OCI-M1 (cell line): ENCODE results near the gene ZNRF2.

ENCODE experiments used
- DNase-seq: peaks from one replicate; lab custom pipeline; 2025; lab: John Stamatoyannopoulos, UW

Gene ZNRF2

DNA sequence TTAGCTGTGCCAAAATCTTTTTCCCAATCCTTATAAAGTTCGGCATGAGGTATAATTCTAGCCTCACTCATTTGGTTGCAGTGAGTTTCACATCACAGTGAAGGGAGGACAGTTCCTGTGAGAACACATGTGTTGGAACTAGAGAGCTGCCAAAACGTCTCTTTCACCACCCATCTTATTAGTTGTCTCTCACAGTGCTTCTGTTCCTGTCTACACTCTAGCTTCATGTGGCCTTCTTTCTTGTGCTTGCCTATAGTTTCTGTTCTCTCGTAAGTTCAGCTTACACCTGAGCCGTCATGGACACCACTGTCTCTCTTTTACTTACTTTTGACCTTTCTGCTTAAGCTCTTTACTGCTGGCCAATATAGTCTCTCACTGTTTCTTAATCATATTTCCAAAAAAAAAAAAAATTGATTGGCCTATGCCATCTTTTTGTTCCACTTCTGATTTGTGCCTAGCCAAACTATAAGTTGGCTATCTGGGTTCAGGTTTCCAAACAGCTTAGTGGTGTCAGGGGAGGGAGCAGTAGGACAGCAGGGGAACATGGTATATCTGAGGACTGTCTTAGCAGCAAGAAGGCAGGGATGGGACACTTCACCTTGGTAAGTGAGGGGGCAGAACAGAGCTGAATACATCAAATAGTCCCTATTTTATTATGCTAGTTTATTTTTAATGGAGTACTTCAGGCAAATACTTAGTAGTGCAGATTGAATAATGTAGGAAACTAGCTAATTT is 38.0 kb downstream of the ZNRF2 start:
- peak; percentile 62 for DNase-seq

DNA sequence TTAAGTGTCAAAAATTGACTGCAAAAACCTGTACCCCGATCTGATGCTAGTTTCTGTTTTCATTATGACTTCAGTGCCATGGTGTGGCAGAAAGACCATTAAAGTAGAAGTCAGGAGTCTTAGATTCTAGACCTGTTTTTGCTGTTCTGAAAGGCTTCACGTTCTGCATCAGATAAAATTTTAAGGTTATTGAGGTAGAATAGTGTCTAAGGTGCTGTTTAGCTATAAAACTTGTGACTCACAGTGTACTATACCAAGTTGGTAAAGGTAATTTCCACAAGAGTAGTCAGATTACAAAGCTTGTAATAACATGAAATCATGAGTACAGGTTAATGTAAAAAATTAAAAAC is 38.6 kb downstream of the ZNRF2 start:
- DNase-seq, result peak; percentile 56

- DNase-seq, result no peak
Observed at GRCh38 chr7:30327813-30328212, 43.4 kb downstream of the ZNRF2 start.

DNA sequence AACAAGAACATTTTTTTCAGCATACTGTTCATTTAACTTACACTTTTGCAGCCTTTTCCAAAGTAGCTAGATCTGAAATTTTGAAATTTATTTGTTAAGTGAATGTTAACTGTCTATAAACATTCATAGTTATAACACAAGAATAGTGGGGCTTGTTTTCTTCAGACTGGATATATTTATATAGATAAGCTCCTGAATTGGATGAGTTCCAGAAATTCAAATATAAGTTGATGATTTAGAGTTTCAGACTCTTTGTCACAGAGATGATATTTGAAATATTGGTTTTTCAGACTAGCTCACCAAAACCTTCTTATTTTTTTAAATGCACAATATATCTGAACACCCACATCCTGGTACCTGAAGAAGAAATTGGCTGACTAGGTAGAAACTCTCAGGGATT is 44.0 kb downstream of the ZNRF2 start:
- no peak for DNase-seq

GRCh38 chr7:30329716-30330115 is 45.3 kb downstream of the ZNRF2 start:
- peak; percentile 18 for DNase-seq

GRCh38 chr7:30330134-30331111 is 46.0 kb downstream of the ZNRF2 start:
- peak; percentile 84 for DNase-seq

DNA sequence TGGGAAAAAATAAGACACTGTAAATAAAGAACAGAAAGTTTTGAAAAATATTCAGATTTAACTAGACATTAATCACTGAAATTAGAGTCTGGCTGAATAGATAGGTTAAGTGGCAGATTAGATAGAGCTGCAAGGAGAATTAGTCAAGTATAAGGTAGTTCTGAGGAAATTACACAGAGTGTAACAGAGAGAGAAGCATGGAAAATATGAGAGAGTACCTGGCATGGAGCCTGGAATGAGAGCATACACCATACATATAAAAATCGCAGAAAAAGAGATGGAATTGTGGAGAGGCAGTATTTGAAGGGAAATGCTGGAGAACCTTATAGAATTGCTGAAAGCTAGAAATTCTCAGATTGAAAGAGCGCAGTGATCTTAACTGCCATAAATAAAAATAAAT is 46.9 kb downstream of the ZNRF2 start:
- DNase-seq, result no peak

- DNase-seq, result no peak
Observed at GRCh38 chr7:30332549-30332948, 48.2 kb downstream of the ZNRF2 start.

GRCh38 chr7:30335763-30336487 is 51.5 kb downstream of the ZNRF2 start:
- DNase-seq, result no peak

DNA sequence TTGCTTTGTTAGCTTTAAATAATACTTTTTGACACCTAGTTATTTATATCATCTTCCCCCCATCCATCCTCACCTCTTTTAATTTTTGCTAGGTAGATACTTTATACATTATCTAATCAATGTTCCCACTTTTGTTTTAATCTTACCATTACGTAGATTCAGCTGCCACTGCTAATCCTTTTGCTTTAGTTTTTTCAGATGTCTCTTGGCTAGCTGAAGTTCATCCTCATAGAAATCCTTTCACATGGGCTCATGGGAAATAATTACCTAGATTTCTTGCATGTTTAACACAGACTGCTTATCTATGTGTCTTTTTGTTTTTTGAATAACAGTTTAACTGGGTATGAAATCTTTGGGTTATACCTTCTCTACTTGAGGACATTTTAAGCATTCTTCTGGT is 60.1 kb downstream of the ZNRF2 start:
- peak; percentile 28 for DNase-seq

DNA sequence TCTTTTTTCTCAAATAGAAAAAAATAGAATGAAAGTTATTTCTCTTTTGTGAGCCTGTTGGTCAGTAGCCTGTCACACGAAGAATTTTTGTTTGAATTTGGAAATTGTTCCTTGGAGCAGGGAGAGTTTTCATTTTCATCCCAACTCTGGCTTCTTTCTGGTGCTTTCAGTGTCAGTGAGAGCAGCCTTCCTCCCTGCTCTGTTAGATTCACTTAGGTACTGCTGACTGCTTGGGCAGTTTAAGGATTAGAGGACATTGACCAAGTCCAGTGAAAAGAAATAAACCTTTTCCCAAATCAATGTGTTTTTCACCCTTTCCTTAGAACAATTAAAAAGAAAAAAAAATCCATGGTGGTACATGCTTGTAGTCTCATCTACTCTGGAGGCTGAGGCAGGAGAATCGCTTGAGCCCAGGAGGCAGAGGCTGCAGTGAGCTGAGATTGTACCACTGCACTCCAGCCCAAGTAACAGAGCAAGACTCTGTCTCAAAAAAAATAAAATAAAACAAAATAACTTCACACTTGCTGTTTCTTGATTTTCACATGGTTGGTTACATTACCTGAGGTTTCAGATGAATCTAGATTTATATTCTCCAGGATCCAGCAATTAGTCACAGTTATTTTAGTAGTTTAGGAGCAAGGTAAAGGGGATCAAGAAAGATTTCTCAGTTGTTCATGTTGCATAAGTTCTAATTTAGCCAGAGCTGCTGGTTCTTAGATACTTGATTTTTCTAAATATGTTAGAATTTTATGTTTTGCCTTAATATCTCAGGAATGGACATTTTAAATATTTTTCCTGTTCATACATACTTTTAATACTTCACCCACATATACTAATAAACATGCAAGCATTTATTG is 63.1 kb downstream of the ZNRF2 start:
- peak; percentile 19 for DNase-seq

GRCh38 chr7:30348083-30348560 is 63.7 kb downstream of the ZNRF2 start:
- peak; percentile 89 for DNase-seq

DNA sequence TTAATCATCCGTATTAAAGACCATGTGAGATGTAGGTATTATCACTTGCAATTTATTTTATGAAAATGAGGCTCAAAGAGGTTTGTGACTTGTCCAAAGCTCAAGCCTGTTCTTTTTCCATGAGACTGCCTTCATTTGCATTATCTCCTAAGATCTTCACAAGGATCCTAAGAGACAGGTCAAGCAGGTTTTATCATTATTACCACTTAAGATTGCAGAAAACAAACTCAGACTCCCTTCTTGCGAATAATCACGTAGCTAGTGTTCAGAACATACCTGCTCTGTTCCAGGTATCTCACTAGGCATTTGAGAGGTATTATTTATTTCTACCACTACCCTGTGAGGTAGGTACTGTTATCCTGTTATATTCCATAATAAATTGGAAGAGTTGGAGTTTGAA is 64.8 kb downstream of the ZNRF2 start:
- DNase-seq, result peak; percentile 53

GRCh38 chr7:30349816-30350215 is 65.4 kb downstream of the ZNRF2 start:
- DNase-seq, result peak; percentile 26

- peak; percentile 90 for DNase-seq
Observed at GRCh38 chr7:30351286-30351685, 66.9 kb downstream of the ZNRF2 start.

GRCh38 chr7:30351724-30352123 is 67.3 kb downstream of the ZNRF2 start:
- DNase-seq, result peak; percentile 57

- peak; percentile 70 for DNase-seq
Observed at GRCh38 chr7:30352169-30352568, 67.8 kb downstream of the ZNRF2 start.

GRCh38 chr7:30353532-30353931 is 69.1 kb downstream of the ZNRF2 start:
- DNase-seq, result peak; percentile 24

DNA sequence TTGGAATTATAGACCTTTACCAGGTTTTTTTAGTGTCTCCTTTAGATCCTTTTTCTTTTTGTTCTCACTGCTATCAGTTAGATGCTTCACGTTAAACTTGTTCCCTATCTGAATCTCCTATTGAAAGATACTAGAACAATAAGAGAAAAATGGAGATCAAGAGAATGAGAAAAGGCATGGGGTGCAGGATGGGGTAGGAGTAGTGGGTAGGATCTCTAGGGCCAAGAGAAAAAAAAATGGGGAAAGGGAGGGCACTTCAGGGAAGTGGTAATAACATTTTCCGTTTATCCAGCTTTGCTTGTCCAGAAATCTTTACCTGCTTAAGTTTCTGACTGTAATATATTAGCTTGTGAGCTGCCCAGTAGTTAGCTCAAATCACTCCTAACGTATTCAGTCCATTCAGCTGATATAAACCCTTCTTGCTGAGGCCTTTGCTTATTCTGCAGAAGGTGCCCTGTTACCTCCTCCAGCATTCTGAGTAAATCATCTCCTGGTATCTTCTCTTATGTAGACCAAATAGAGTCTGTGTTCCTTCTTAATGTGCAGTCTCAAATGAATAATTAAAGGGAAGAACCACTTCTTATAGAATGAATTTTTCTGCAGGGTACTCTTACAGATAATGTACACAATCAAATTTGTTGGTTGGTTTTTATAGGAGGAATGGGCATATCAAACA is 69.7 kb downstream of the ZNRF2 start:
- no peak for DNase-seq

DNA sequence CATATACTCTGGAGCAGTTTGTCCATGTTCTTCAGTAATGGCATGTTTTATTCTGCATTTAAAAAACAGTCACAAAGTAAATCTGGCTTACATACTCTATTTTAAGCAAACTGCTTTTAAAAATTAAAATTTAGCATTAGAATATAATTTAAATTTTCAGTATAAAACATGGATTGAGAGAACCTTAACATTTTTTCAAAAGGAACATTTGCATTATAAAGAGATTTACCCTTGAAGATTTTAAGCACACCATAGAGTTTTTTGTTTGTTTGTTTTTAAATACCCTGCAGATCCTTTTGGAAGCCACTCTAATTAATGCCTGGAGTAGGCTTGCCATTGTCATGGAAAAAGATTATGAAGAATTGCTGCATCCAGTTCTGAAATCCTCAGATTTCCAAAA is 70.4 kb downstream of the ZNRF2 start:
- DNase-seq, result no peak

GRCh38 chr7:30359957-30360356 is 75.6 kb downstream of the ZNRF2 start:
- no peak for DNase-seq
